Keratinocyte (primary cell): ENCODE data around the gene TMOD1. TPM values are rescaled to one million over a fixed set of nuclear protein-coding genes. Genes with fewer than 3 reads are reported as not detected.

Source experiments
- DNase-seq: peaks from one replicate; pipeline ENCODE4 v3.0.0-alpha.2; 2011; ENCODE audit warnings: low read depth, missing footprints, low spot score
- FAIRE-seq: peaks from 2 replicates; lab custom pipeline; 2011; peaks lifted over from hg19 to GRCh38; lab: Jason Lieb, UNC
- H2AFZ ChIP-seq: 2 replicates; pipeline ENCODE4 v1.6.0; 2012; ENCODE audit warnings: low read length, control low read depth, inconsistent platforms; ENCODE audit not compliant: control insufficient read depth
- H3K27ac ChIP-seq: 2 replicates; pipeline ENCODE4 v1.5.1; 2011; ENCODE audit warnings: low read length; ENCODE audit not compliant: control insufficient read depth, insufficient read depth
- H3K27me3 ChIP-seq: 3 replicates; pipeline ENCODE4 v1.6.0; 2011; ENCODE audit warnings: low read length; ENCODE audit not compliant: control insufficient read depth, insufficient read depth; ENCODE audit errors: extremely low read depth
- H3K36me3 ChIP-seq, 2 experiments: 2 replicates in 1 of 2; 3 replicates in 1 of 2; pipeline ENCODE4 v1.5.1; 2011; ENCODE audit warnings: low read length in 2 of 2, mild to moderate bottlenecking in 1 of 2; ENCODE audit not compliant: control insufficient read depth in 2 of 2, insufficient read depth in 2 of 2; ENCODE audit errors: extremely low read depth in 1 of 2
- H3K4me1 ChIP-seq: 3 replicates; pipeline ENCODE4 v1.5.1; 2011; ENCODE audit warnings: low read length; ENCODE audit not compliant: control insufficient read depth, insufficient read depth; ENCODE audit errors: extremely low read depth
- H3K4me2 ChIP-seq: 3 replicates; pipeline ENCODE4 v1.6.0; 2011; ENCODE audit warnings: low read depth, low read length; ENCODE audit not compliant: control insufficient read depth, insufficient read depth; ENCODE audit errors: extremely low read depth
- H3K4me3 ChIP-seq, 3 experiments: fragments of 200-600 bp in 1 of 3; sonication (generic) in 1 of 3; 2 replicates in 2 of 3; 3 replicates in 1 of 3; pipeline ENCODE4 v1.5.1; 2011 to 2016; ENCODE audit warnings: low read length in 3 of 3, mild to moderate bottlenecking in 3 of 3, control low read depth in 2 of 3, inconsistent platforms in 1 of 3, low read depth in 1 of 3, mixed read lengths in 1 of 3, mixed run types in 1 of 3, moderate library complexity in 1 of 3; ENCODE audit not compliant: control insufficient read depth in 2 of 3, insufficient read depth in 2 of 3; ENCODE audit errors: extremely low read depth in 1 of 3
- H3K79me2 ChIP-seq: 2 replicates; pipeline ENCODE4 v1.6.0; 2012; ENCODE audit warnings: low read length; ENCODE audit not compliant: control insufficient read depth, insufficient read depth
- H3K9ac ChIP-seq: 3 replicates; pipeline ENCODE4 v1.6.0; 2011; ENCODE audit warnings: low read length; ENCODE audit not compliant: control insufficient read depth, insufficient read depth; ENCODE audit errors: extremely low read depth
- H3K9me1 ChIP-seq: 3 replicates; pipeline ENCODE4 v1.6.0; 2011; ENCODE audit warnings: low read length; ENCODE audit not compliant: control insufficient read depth, insufficient read depth; ENCODE audit errors: extremely low read depth
- H3K9me3 ChIP-seq: 2 replicates; pipeline ENCODE4 v1.5.1; 2012; ENCODE audit warnings: low read depth, low read length; ENCODE audit not compliant: control insufficient read depth
- H4K20me1 ChIP-seq: 3 replicates; pipeline ENCODE4 v1.6.0; 2011; ENCODE audit warnings: low read length; ENCODE audit not compliant: control insufficient read depth, insufficient read depth; ENCODE audit errors: extremely low read depth
- CTCF ChIP-seq, 3 experiments: IDR thresholded peaks in 1 of 3; conservative IDR thresholded peaks in 1 of 3; optimal IDR thresholded peaks in 1 of 3; 2 replicates in 2 of 3; 3 replicates in 1 of 3; pipeline versions ENCODE3 to v1.5.1; 2011; ENCODE audit warnings: low read length in 3 of 3, mild to moderate bottlenecking in 3 of 3, moderate library complexity in 2 of 3, control low read depth in 1 of 3, inconsistent platforms in 1 of 3; ENCODE audit not compliant: insufficient read depth in 2 of 3; ENCODE audit errors: extremely low read depth in 1 of 3
- EZH2 ChIP-seq: IDR thresholded peaks from one replicate; pipeline ENCODE4 v1.6.1; 2012; ENCODE audit warnings: inconsistent platforms, mild to moderate bottlenecking, low read length, moderate library complexity
- dilution Hi-C: fragments of 300-500 bp; cut with MboI; formaldehyde crosslinking; loops from one replicate; pipeline ENCODE4 v1.7.0; 2020; ENCODE audit warnings: low sequenced_read_pairs; ENCODE audit not compliant: extremely low pct_ligation_motif_present
- polyA plus RNA-seq, 5 experiments: library from polyadenylated mRNA; depleted of rRNA in 3 of 5; stranded (reverse) in 3 of 5; stranded (forward) in 1 of 5; unstranded in 1 of 5; fragments of >200 nt; gene quantifications; 1 replicate in 1 of 5; 2 replicates in 3 of 5; 3 replicates in 1 of 5; pipeline versions ENCODE4 v1.2.1 to v1.2.3, GENCODE V29; 2011 to 2012; ENCODE audit warnings: missing spikeins in 2 of 5, low read depth in 1 of 5, low replicate concordance in 1 of 5

The TMOD1 gene
- polyA plus RNA-seq, 1 donor (not counting 4 experiments of a cell fraction or from before 2014, with no cell fraction given) = not detected

GRCh38 chr9:97534185-97534584 is 32.7 kb downstream of the TMOD1 start:
- TF ChIP-seq EZH2 (no peak), CTCF (optimal IDR thresholded peaks at IDR 0.05 in 1 of 3, IDR thresholded peaks at IDR 0.05 in 1 of 3, conservative IDR thresholded peaks at IDR 0.05 in 1 of 3; ENCODE audit: extremely low read depth in 1 of 3, insufficient read depth in 2 of 3, low read length in 3 of 3) (no peak)
- Histone ChIP-seq H4K20me1 (no peaks in the 10 kb centered on the region), H3K4me3 (no peak overlapping the region), H3K36me3 (no peaks in the 10 kb centered on the region), H3K9me1 (no peaks in the 10 kb centered on the region), H3K27me3 (no peaks in the 10 kb centered on the region), H3K27ac (no peak overlapping the region), H3K4me1 (no peaks in the 10 kb centered on the region), H3K9me3 (no peaks in the 10 kb centered on the region), H2AFZ (no peak overlapping the region), H3K79me2 (no peaks in the 10 kb centered on the region), H3K4me2 (no peak overlapping the region), H3K9ac (no peak overlapping the region)
- DNase-seq = no peak
- FAIRE-seq = no peak
- dilution Hi-C loops = no loop called here

GRCh38 chr9:97534961-97535594 is 33.6 kb downstream of the TMOD1 start:
- Histone ChIP-seq H3K9me1 (no peaks in the 10 kb centered on the region), H3K4me1 (no peaks in the 10 kb centered on the region), H3K4me2 (no peak overlapping the region), H3K9me3 (no peaks in the 10 kb centered on the region), H3K79me2 (no peaks in the 10 kb centered on the region), H2AFZ (no peak overlapping the region), H3K9ac (no peak overlapping the region), H4K20me1 (no peaks in the 10 kb centered on the region), H3K36me3 (no peaks in the 10 kb centered on the region), H3K27me3 (no peaks in the 10 kb centered on the region), H3K27ac (no peak overlapping the region), H3K4me3 (no peak overlapping the region)
- DNase-seq (no peak), FAIRE-seq (no peak)
- no peak for TF ChIP-seq EZH2
- dilution Hi-C loops = no loop called here

DNA sequence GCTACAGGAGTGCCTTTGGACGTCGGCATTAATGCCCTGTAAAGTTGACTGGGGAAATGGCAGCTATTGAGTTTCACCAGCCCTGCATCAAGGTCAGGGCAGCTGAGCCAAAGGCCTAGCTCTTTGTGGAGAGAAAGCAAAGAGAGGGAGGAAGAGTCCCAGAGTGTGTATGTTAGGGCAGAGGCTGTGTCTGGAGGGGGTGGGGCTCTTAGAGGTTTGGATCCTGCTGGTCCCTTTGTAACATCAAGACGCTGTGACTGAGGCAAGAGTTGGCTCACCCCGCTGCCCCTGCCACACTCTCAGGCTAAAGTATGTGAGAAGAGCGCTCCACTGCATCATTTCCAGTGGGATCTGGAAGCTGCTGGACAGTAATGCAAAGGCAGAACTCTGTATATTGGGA is 34.3 kb downstream of the TMOD1 start:
- Histone ChIP-seq H3K9ac (no peak overlapping the region), H2AFZ (no peak overlapping the region), H3K4me2 (no peak overlapping the region), H3K27me3 (no peaks in the 10 kb centered on the region), H3K4me3 (no peak overlapping the region), H3K27ac (no peak overlapping the region), H3K36me3 (no peaks in the 10 kb centered on the region), H4K20me1 (no peaks in the 10 kb centered on the region), H3K79me2 (no peaks in the 10 kb centered on the region), H3K9me1 (no peaks in the 10 kb centered on the region), H3K9me3 (no peaks in the 10 kb centered on the region), H3K4me1 (no peaks in the 10 kb centered on the region)
- no peak for FAIRE-seq
- DNase-seq = no peak
- dilution Hi-C loops = no loop called here
- no peak for TF ChIP-seq CTCF (optimal IDR thresholded peaks at IDR 0.05 in 1 of 3, IDR thresholded peaks at IDR 0.05 in 1 of 3, conservative IDR thresholded peaks at IDR 0.05 in 1 of 3; ENCODE audit: extremely low read depth in 1 of 3, insufficient read depth in 2 of 3, low read length in 3 of 3)
- TF ChIP-seq EZH2 = no peak
